RPMI7951 (cell line): ENCODE data around the gene LDLRAD1. TPM values are rescaled to one million over a fixed set of nuclear protein-coding genes. Genes with fewer than 3 reads are reported as not detected.
"Not testable (repeated sequence)": the region's sequence is repeated elsewhere in the genome, so short reads cannot be mapped to it uniquely, and the experiment has no call there.

Source experiments
- DNase-seq: peaks from one replicate; pipeline ENCODE4 v3.0.0-alpha.2; 2012; ENCODE audit warnings: low read depth
- total RNA-seq: library from RNA; depleted of rRNA; stranded (reverse); fragments of >200 nt; shearing (Covaris generic); gene quantifications from 2 replicates; pipeline ENCODE4 v1.2.3, GENCODE V29; 2014; rRNA removed

Gene LDLRAD1, protein sequence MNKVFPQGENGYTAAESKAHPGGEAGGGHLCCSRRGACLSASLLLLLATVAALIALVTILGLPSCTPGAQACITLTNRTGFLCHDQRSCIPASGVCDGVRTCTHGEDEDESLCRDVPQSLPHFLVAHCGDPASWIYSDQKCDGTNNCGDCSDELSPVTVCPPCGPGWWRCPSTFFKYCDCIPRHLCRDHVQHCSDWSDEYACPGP
- total RNA-seq = not detected in 2 replicates

GRCh38 chr1:54017979-54018378, at the start of gene LDLRAD1:
TSS of gene LDLRAD1 (minus strand) at chr1:54018186. CDS start at chr1:54018112, 74 bp downstream.
- no peak for DNase-seq

DNA sequence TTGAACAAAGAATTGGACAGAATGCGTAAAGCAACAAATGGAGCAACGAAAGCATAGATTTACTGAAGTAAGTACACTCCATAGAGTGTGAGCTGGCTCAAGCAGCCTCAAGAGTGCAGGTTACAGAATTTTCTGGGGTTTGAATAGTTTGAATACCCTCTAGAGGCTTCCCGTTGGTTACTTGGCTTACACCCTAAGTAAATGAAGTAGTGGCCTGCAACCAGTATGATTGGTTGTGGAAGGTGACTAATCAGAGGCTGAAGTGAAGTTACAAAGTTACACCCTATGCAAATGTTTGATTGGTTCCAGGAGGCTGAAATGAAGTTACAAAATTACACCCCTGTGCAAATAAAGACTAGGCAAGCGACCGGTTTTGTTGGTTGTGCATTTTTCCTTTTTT, 46.3 kb upstream of the LDLRAD1 start:
- no peak for DNase-seq

GRCh38 chr1:54054438-54054749, 36.4 kb upstream of the LDLRAD1 start:
- no peak for DNase-seq

DNA sequence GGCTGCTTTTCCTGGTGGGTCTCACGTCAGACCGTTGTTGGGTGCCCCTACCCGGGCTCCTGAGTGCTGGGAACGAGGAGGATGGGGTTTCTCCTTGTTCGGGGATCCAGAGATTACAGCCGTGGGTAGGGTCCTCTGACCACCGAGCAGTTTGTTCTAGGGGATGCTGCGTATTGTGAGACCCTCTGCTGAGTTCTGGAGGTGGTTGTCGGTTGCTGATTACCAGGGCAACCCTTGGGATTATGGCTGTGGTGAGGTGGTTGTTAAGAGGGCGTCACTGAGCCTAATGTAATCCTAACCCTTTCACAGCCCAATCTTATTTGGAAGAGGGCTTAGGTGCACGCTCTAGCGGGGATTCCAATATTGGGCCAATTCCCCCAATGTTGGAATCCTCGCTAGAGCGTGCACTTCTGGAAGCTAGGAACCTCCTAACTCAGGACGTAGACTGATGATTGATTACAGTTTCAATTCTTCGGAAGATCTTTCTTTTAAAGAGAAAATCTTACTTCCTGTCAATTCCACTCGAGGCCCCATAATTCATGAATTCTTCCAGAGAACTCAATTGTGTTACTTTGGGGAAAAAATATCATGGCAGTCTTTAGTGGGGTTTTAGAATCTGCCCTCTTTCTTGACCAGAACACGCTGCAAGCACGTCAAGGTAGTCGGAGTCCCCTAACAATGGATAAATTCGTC, 35.9 kb upstream of the LDLRAD1 start:
- DNase-seq = peak; percentile 17

GRCh38 chr1:54052934-54053744, 35.2 kb upstream of the LDLRAD1 start, which contains the start of the genes TCEANC2 and TMEM59:
TSS of gene TCEANC2 (plus strand) at chr1:54053608. CDS start at chr1:54054423, 815 bp downstream.
TSS of gene TMEM59 (minus strand) at chr1:54053204. CDS start at chr1:54053188, 16 bp downstream.
- peak; percentile 99 for DNase-seq

- DNase-seq = peak; percentile 57
Measured at GRCh38 chr1:54052431-54052933, 34.5 kb upstream of the LDLRAD1 start.

DNA sequence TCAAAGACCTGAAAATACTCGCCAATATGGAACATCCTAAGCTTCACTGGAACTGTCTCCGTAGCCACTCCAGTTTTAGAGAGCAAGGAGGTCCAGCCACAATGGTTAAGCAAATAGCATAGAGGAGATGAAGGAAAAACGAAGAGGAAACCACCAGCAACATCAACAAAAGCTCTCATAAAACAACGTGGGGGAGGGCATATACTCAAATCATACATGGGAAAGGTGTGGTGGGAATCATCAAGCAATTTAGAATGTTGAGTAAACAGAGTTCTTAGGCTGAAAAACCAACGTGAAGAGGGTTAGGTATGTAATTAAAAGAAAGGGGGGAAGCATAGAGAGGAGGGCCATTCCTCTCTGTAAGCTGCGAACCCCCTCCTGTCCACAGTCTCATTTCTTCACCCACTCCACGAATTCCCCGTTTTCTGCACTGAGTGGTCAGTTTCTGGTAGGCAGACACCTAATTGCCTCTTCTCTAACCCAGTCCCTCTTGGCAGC, 34.0 kb upstream of the LDLRAD1 start:
- DNase-seq = peak; percentile 10

DNA sequence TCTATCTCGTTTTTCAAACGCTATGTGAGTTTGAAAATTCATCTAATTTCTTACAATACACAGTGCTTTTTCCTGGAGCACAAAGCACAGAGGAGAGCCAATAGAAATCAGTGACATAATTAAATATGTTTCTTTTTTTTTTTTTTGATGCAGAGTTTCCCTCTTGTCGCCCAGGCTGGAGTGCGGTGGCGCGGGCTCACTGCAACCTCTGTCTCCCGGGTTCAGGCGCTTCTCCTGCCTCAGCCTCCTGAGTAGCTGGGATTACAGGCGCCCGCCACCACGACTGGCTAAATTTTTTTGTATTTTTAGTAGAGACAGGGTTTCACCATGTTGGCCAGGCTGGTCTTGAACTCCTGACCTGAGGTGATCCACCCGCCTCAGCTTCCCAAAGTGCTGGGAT, 32.4 kb upstream of the LDLRAD1 start:
- not testable (repeated sequence) for DNase-seq

- peak; percentile 3 for DNase-seq
Measured at GRCh38 chr1:54047384-54048305, 29.7 kb upstream of the LDLRAD1 start.

DNA sequence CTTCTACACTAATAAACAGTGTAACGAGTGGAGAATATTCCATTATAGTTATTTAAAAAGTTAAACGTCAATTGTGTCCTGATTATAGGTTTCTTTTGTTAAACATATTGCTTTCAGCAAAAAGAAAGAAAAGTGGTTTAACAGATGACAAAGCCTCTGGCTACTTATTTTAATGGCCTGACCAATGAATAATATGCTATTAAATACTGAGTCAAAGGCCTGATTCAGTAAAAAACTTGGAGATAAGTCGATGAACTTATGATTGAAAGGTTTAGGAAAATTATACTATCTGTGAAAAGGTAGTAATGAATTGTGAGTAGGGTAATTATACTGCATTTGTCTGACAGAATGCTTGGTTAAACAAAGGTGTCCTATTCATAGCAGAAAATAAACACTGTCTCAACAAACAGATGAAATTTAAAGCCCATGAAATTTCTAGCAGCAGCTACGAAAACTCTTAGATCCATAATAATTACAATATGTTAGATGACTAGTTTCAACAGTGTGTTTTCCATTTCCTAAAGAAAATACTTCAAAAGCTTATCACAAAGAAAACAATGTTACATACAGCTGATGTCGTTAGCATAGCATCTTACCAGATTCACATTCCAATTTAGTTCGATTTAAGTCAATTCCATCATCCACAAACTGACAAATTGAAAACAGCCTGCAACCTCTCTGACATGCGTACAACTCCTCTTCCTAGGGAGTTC, 28.8 kb upstream of the LDLRAD1 start:
- no peak for DNase-seq

DNA sequence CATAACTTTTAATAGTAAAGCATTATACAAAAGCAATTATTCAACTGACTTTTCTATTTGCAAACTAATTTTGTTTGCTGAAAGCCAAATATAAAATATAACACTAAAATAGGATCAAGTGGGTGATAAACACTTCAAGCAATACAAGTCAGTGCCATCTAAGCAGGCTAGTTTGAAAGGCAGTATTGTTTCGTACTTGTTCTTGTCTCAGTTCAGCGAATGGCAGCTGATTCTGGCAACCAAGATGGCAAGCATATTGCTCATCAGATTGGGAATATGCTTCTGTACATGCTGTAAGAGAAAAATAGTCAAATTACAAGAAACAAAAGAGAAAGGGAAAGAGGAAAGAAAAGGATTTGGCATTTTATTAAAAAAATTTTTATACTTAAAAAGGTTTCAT, 27.5 kb upstream of the LDLRAD1 start:
- no peak for DNase-seq

- no peak for DNase-seq
Measured at GRCh38 chr1:54041806-54042205, 23.8 kb upstream of the LDLRAD1 start.

- DNase-seq = no peak
Measured at GRCh38 chr1:54037476-54037875, 19.5 kb upstream of the LDLRAD1 start.

DNA sequence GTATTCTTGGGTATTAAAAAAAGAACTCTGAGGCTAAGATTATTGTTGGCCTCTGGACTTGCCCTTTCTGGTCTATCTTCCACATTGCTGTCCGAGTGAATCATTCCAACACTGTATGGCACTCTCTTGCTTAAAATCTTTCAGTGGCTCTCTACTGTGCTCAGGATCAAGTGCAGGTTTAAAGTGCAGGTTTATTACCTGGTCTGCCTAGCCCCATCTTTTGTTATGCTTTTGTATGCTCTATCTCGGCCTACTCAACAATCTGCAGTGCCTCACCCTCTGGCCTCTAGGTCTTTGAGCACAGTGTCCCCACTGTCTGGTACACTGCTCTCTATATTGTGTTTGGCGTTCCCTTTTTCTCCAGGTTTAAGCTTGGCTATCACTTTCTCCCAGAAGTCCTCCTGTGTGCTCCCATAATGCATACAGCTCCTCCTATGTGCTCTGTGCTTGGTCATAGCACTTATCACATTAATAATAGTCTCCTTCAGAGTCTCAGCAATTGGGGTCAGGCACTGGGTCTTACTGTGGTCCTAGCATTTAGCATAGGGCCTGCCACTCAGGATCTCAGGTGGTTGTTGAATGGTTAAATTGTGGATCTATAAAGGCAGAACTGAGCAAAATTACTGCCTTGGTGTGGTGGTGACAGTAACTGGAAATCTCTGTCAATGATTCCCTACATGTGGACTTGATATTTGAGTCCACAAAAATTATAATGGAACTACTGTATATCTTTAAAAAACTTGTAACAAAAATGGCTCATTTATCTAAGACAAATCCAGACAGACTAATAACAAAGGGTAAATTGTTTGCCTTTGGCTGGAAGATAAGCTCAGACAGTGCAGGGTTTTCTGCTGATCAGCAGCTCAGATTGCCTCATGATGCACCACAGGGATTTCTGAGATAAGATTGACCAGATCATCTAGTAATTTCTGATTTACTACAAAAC, 10.6 kb upstream of the LDLRAD1 start:
- no peak for DNase-seq

DNA sequence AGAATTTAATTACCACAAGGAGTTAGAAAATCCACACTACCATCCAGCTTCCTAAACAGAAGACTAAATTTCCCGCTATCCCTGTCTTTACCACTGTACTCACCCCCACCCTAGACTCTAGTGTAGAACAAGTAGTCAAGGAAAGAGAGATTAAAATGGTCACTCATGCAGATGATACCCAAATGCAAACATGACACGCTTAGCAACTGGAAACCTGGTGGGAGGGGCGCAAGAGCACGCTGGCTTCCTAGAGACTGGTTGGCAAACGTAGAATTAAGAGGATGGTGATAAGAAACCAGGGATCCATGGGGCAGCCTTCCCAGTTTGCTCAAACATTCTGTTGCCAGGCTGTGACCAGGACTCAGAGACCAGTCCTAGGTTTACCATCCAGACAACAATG, 9.9 kb upstream of the LDLRAD1 start:
- DNase-seq = no peak

DNA sequence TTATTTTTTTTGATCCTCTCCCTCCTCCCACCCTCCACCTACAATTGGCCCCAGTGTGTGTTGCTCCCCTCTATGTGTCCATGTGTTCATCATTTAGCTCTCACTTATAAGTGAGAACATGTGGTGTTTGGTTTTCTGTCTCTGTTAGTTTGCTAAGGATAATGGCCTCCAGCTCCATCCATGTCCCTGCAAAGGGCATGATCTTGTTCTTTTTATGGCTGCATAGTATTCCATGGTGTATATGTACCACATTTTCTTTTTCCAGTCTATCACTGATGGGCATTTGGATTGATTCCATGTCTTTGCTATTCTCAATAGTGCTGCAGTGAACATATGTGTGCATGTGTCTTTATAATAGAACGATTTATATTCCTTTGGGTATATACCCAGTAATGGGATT, 6.8 kb upstream of the LDLRAD1 start:
- not testable (repeated sequence) for DNase-seq

- DNase-seq = no peak
Measured at GRCh38 chr1:54024358-54024757, 6.4 kb upstream of the LDLRAD1 start.

DNA sequence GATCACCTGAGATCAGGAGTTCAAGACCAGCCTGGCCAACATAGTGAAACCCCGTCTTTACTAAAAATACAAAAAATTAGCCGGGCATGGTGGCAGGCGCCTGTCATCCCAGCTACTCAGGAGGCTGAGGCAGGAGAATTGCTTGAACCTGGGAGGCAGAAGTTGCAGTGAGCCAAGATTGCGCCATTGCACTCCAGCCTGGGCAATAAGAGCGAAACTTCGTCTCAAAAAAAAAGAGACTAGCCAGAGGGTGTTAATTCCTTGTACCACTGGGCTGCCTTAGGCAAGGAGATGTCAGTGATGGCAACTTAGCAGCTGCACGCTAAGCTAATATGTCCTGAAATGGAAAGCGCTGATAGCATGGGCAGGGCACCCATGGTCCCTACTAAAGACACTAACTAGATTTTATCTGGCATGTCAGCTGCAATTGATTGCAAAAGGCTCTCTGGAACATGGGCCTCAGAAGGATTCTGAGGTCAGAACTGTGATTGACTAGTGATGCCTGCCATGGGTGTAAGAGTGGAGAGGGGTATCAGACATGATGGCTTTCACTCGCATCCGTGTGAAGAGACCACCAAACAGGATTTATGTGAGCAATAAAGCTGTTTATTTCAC, 1.7 kb upstream of the LDLRAD1 start:
- not testable (repeated sequence) for DNase-seq

- DNase-seq = no peak
Measured at GRCh38 chr1:54018635-54019034, 649 bp upstream of the LDLRAD1 start.
